CD4-positive, CD25-positive, alpha-beta regulatory T cell (primary cell): ENCODE measurements around the gene LRRC4C. TPM values are rescaled to one million over a fixed set of nuclear protein-coding genes. Genes with fewer than 3 reads are reported as not detected.
"Not testable (repeated sequence)": the region's sequence is repeated elsewhere in the genome, so short reads cannot be mapped to it uniquely, and the experiment has no call there.

Source experiments
- ATAC-seq, 2 donors: fragments of 150-1000 bp; cut with Tn5 transposase; one replicate each; pipeline ENCODE4 v1.10.0; 2021; ENCODE audit warnings: low read depth in 2 of 2, moderate number of reproducible peaks in 2 of 2, moderate library complexity in 1 of 2
- DNase-seq, 3 donors: peaks; one replicate each; pipeline versions ENCODE4 v3.0.0 to v3.0.0-alpha.2; 2012 to 2022; ENCODE audit warnings: mixed read lengths in 1 of 3
- H3K27ac ChIP-seq: one replicate; pipeline ENCODE4 v1.7.0; 2013; ENCODE audit warnings: mild to moderate bottlenecking, low read length; ENCODE audit not compliant: insufficient read depth, poor library complexity, severe bottlenecking
- H3K27me3 ChIP-seq: one replicate; pipeline ENCODE4 v1.7.0; 2013; ENCODE audit warnings: low read length; ENCODE audit not compliant: control insufficient read depth, insufficient read depth
- H3K36me3 ChIP-seq: one replicate; pipeline ENCODE4 v1.7.0; 2013; ENCODE audit warnings: mild to moderate bottlenecking, low read length, moderate library complexity; ENCODE audit not compliant: control insufficient read depth, insufficient read depth
- H3K4me1 ChIP-seq: 2 replicates; pipeline ENCODE4 v1.7.0; 2013; ENCODE audit warnings: mild to moderate bottlenecking, low read length; ENCODE audit not compliant: insufficient read depth, control insufficient read depth, poor library complexity, severe bottlenecking
- H3K4me3 ChIP-seq: one replicate; pipeline ENCODE4 v1.7.0; 2013; ENCODE audit warnings: low read depth, mild to moderate bottlenecking, low read length, moderate library complexity
- H3K9me3 ChIP-seq, 2 experiments: 1 replicate in 1 of 2; 2 replicates in 1 of 2; pipeline ENCODE4 v1.7.0; 2013; ENCODE audit warnings: low read length in 2 of 2, mild to moderate bottlenecking in 1 of 2, moderate library complexity in 1 of 2; ENCODE audit not compliant: control insufficient read depth in 2 of 2
- H3K27ac Mint-ChIP-seq, 3 donors: one replicate each; pipeline ENCODE4 v1.8.0; 2020 to 2022; ENCODE audit warnings: mild to moderate bottlenecking in 3 of 3, mixed read lengths in 3 of 3, moderate library complexity in 2 of 3
- H3K27me3 Mint-ChIP-seq: one replicate; pipeline ENCODE4 v1.8.0; 2022; ENCODE audit warnings: mild to moderate bottlenecking, mixed read lengths
- H3K36me3 Mint-ChIP-seq: one replicate; pipeline ENCODE4 v1.8.0; 2020; ENCODE audit warnings: mixed read lengths
- H3K4me1 Mint-ChIP-seq, 4 donors: one replicate each; pipeline ENCODE4 v1.8.0; 2020 to 2022; ENCODE audit warnings: mixed read lengths in 4 of 4, mild to moderate bottlenecking in 1 of 4
- H3K4me3 Mint-ChIP-seq, 4 donors: one replicate each; pipeline ENCODE4 v1.8.0; 2020 to 2022; ENCODE audit warnings: mild to moderate bottlenecking in 4 of 4, mixed read lengths in 4 of 4, moderate library complexity in 3 of 4
- H3K9me3 Mint-ChIP-seq, 7 donors: one replicate each; pipeline ENCODE4 v1.8.0; 2020 to 2022; ENCODE audit warnings: mixed read lengths in 7 of 7, mild to moderate bottlenecking in 3 of 7, moderate library complexity in 2 of 7
- polyA plus RNA-seq, 4 donors: library from polyadenylated mRNA; unstranded; fragments of 300-500 nt; fragmentation: Illumina TruSeq; gene quantifications; one replicate each; pipeline ENCODE4 v1.2.3, GENCODE V29; 2021
- total RNA-seq: library from RNA; stranded (reverse); gene quantifications from one replicate; pipeline ENCODE4 v1.2.3, GENCODE V29; 2022

LRRC4C gene
- total and polyA plus RNA-seq, 5 donors from 2014 or later, result not detected

DNA sequence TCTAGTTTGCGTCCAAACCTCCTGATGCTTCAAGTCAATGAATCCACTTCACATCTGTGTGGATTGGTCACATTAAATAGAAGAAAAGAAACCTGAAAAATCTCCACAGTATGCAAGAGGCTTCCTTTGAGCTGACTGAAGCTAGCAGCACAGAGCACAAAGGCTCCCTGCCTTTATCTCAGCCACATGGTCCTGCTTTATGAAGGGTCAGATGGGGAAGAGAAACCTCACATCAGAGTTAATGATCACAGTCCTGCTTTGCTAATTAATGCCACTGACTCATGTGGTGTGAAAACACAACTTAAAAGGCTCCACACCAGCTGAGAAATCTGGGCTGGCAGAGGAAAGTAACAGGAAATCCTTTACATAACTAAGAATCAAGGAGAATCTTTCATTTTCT lies 1291.0 kb downstream of the LRRC4C start:
- Mint-ChIP-seq H3K9me3 (peaks cover 7 to 27% (median 11%) of the 10 kb centered on the region in 7 donors), H3K4me3 (no peak overlapping the region), H3K4me1 (no peaks in the 10 kb centered on the region), H3K36me3 (no peaks in the 10 kb centered on the region), H3K27me3 (no peaks in the 10 kb centered on the region), H3K27ac (no peak overlapping the region)
- DNase-seq, result no peak
- Histone ChIP-seq H3K27me3 (no peaks in the 10 kb centered on the region), H3K9me3 (peaks cover 0 to 2% of the 10 kb centered on the region in 2 experiments), H3K4me1 (no peaks in the 10 kb centered on the region), H3K4me3 (no peak overlapping the region), H3K36me3 (no peaks in the 10 kb centered on the region), H3K27ac (no peak overlapping the region)
- no peak for ATAC-seq

GRCh38 chr11:40167805-40168204 lies 1291.6 kb downstream of the LRRC4C start:
- not testable (repeated sequence) for H3K27ac Mint-ChIP-seq, ATAC-seq

DNA sequence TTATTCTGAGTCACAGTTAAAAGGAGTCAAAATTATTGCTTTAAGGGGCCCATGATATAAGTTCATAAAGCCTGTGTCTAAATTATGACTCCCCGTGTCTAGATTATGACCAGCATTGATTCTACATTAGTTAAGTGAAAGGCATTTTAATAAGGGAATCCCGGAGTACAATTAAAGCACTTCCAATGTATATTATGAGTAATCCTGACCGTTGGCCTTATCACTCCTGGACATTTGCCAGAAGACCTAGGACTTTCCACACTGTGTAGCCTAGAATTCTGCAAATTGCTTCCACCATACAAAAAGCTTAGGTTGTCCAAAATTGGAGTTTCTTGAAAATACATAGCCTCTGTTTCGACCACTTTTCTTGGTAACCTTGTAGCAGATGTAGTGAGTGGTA lies 1292.6 kb downstream of the LRRC4C start:
- DNase-seq (no peak), ATAC-seq (no peak)
- Histone ChIP-seq H3K9me3 (peaks cover 0 to under 1% of the 10 kb centered on the region in 2 experiments), H3K4me3 (no peak overlapping the region), H3K4me1 (no peaks in the 10 kb centered on the region), H3K36me3 (no peaks in the 10 kb centered on the region), H3K27ac (no peak overlapping the region), H3K27me3 (no peaks in the 10 kb centered on the region)
- H3K4me3 Mint-ChIP-seq, result no peak overlapping the region
- peaks cover 7 to 28% (median 14%) of the 10 kb centered on the region in 7 donors for H3K9me3 Mint-ChIP-seq
- H3K27ac Mint-ChIP-seq, result no peak overlapping the region
- H3K4me1 Mint-ChIP-seq, result no peaks in the 10 kb centered on the region
- no peaks in the 10 kb centered on the region for H3K27me3 Mint-ChIP-seq
- H3K36me3 Mint-ChIP-seq, result no peaks in the 10 kb centered on the region

More at GRCh38 chr11:40167805-40168204, 1291.6 kb downstream of the LRRC4C start:
- not testable (repeated sequence) for H3K27me3 Mint-ChIP-seq, H3K4me3 ChIP-seq, H3K9me3 ChIP-seq, H3K27me3 ChIP-seq, H3K4me1 ChIP-seq, H3K36me3 Mint-ChIP-seq, DNase-seq, H3K4me1 Mint-ChIP-seq, H3K4me3 Mint-ChIP-seq, H3K27ac ChIP-seq, H3K36me3 ChIP-seq
- H3K9me3 Mint-ChIP-seq, result peaks cover 7 to 31% (median 12%) of the 10 kb centered on the region in 7 donors

- Histone ChIP-seq H3K36me3 (no peaks in the 10 kb centered on the region), H3K9me3 (no peaks in the 10 kb centered on the region), H3K27ac (no peak overlapping the region), H3K27me3 (no peaks in the 10 kb centered on the region), H3K4me1 (no peaks in the 10 kb centered on the region), H3K4me3 (no peak overlapping the region)
- H3K27ac Mint-ChIP-seq, result no peak overlapping the region
- no peak for DNase-seq
- H3K9me3 Mint-ChIP-seq, result peaks cover 6 to 37% (median 13%) of the 10 kb centered on the region in 7 donors
- H3K4me1 Mint-ChIP-seq, result no peaks in the 10 kb centered on the region
- no peaks in the 10 kb centered on the region for H3K27me3 Mint-ChIP-seq
- ATAC-seq, result no peak
- H3K4me3 Mint-ChIP-seq, result no peak overlapping the region
- no peaks in the 10 kb centered on the region for H3K36me3 Mint-ChIP-seq
Observed at GRCh38 chr11:40162901-40163883, 1296.3 kb downstream of the LRRC4C start.

- Histone ChIP-seq H3K36me3 (no peaks in the 10 kb centered on the region), H3K4me3 (no peak overlapping the region), H3K27me3 (no peaks in the 10 kb centered on the region), H3K9me3 (no peaks in the 10 kb centered on the region), H3K4me1 (no peaks in the 10 kb centered on the region), H3K27ac (no peak overlapping the region)
- no peak overlapping the region for H3K4me3 Mint-ChIP-seq
- H3K27ac Mint-ChIP-seq, result no peak overlapping the region
- H3K4me1 Mint-ChIP-seq, result no peaks in the 10 kb centered on the region
- H3K9me3 Mint-ChIP-seq, result peaks cover 8 to 37% (median 16%) of the 10 kb centered on the region in 7 donors
- no peaks in the 10 kb centered on the region for H3K36me3 Mint-ChIP-seq
- ATAC-seq (no peak), DNase-seq (no peak)
- no peaks in the 10 kb centered on the region for H3K27me3 Mint-ChIP-seq
Observed at GRCh38 chr11:40161854-40162410, 1297.5 kb downstream of the LRRC4C start.

DNA sequence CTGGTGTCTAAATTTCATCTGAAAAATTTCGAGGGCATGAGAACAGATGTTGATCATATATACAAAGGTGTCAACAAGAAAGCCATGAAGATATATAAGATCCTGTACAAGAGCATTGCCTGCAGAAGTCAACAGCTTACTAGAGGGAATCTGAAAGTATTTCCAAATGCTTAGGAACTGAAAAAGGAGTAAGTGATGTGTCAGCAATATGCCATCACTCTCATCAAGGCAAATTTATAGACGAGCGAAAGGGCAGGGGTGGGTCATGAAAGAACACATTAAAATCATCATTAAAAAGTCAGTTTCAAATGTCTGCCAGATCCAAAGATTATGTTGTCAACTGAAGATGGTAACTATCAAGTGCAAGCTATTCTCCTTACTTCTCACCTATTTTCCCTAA lies 1299.0 kb downstream of the LRRC4C start:
- H3K9me3 Mint-ChIP-seq, result peaks cover 8 to 52% (median 16%) of the 10 kb centered on the region in 7 donors
- H3K27me3 Mint-ChIP-seq, result no peaks in the 10 kb centered on the region
- H3K4me1 Mint-ChIP-seq, result no peaks in the 10 kb centered on the region
- DNase-seq, result no peak
- H3K27ac Mint-ChIP-seq, result no peak overlapping the region
- H3K4me3 Mint-ChIP-seq, result no peak overlapping the region
- H3K4me1 ChIP-seq, result no peaks in the 10 kb centered on the region
- H3K9me3 ChIP-seq, result peaks cover 0 to 2% of the 10 kb centered on the region in 2 experiments
- H3K27me3 ChIP-seq, result no peaks in the 10 kb centered on the region
- H3K36me3 Mint-ChIP-seq, result no peaks in the 10 kb centered on the region
- H3K27ac ChIP-seq, result no peak overlapping the region
- no peak overlapping the region for H3K4me3 ChIP-seq
- ATAC-seq, result no peak
- no peaks in the 10 kb centered on the region for H3K36me3 ChIP-seq

- no peak overlapping the region for H3K27ac Mint-ChIP-seq
- no peaks in the 10 kb centered on the region for H3K36me3 ChIP-seq
- no peaks in the 10 kb centered on the region for H3K4me1 Mint-ChIP-seq
- H3K4me1 ChIP-seq, result no peaks in the 10 kb centered on the region
- no peaks in the 10 kb centered on the region for H3K36me3 Mint-ChIP-seq
- H3K9me3 Mint-ChIP-seq, result peaks cover 4 to 24% (median 11%) of the 10 kb centered on the region in 7 donors
- no peak overlapping the region for H3K4me3 ChIP-seq
- H3K4me3 Mint-ChIP-seq, result no peak overlapping the region
- no peaks in the 10 kb centered on the region for H3K27me3 ChIP-seq
- no peak overlapping the region for H3K27ac ChIP-seq
- no peaks in the 10 kb centered on the region for H3K27me3 Mint-ChIP-seq
- H3K9me3 ChIP-seq, result peaks cover 0 to 11% of the 10 kb centered on the region in 2 experiments
- ATAC-seq, result no peak
- DNase-seq, result no peak
Observed at GRCh38 chr11:40149721-40150120, 1309.7 kb downstream of the LRRC4C start.
